SK-N-SH treated with all-trans-retinoic acid at 6 μM for 48 hours (cell line): ENCODE results near the gene ZNF503.

Experiments
- CSRNP3 ChIP-seq: fragments of 250-450 bp; sonication (Bioruptor Pico); IDR thresholded peaks from 2 replicates; pipeline ENCODE4 v1.5.1; 2021; ENCODE audit warnings: mild to moderate bottlenecking, moderate library complexity
- GLIS3 ChIP-seq: fragments of 250-450 bp; sonication (Bioruptor Pico); IDR thresholded peaks from 2 replicates; pipeline ENCODE4 v1.5.0; 2020; ENCODE audit warnings: mild to moderate bottlenecking, moderate library complexity

- TF ChIP-seq GLIS3 (CRISPR knock-in tag) = no peak
- no peak for TF ChIP-seq CSRNP3
Measured at GRCh38 chr10:75426880-75427279, 25.3 kb upstream of the ZNF503 start.
